Upper lobe of left lung (tissue), 6 donors: ENCODE data around the gene SLC5A1. TPM values are rescaled to one million over a fixed set of nuclear protein-coding genes. Genes with fewer than 3 reads are reported as not detected.

Experiments
- ATAC-seq, 2 donors: fragments of 200-7000 bp; cut with Tn5 transposase; one replicate each; pipeline ENCODE4 v1.9.1; 2022; ENCODE audit warnings: mild to moderate bottlenecking in 2 of 2, moderate library complexity in 2 of 2; ENCODE audit not compliant: low FRiP score in 2 of 2
- DNase-seq, 2 donors: peaks; one replicate each; pipeline ENCODE4 v3.0.0-alpha.2; 2019 to 2020
- H3K27ac ChIP-seq, 4 donors: fragments of 200-600 bp; sonication (generic); one replicate each; pipeline ENCODE4 v1.5.1; 2016 to 2019
- H3K27me3 ChIP-seq, 4 donors: fragments of 200-600 bp; sonication (generic); one replicate each; pipeline ENCODE4 v1.5.1; 2017 to 2019
- H3K36me3 ChIP-seq, 4 donors: fragments of 200-600 bp; sonication (generic); one replicate each; pipeline ENCODE4 v1.5.1; 2016 to 2019
- H3K4me1 ChIP-seq, 4 donors: fragments of 200-600 bp; sonication (generic); one replicate each; pipeline ENCODE4 v1.5.1; 2018 to 2019
- H3K4me3 ChIP-seq, 4 donors: fragments of 200-600 bp; sonication (generic); one replicate each; pipeline ENCODE4 v1.5.1; 2017 to 2019; ENCODE audit warnings: mild to moderate bottlenecking in 2 of 4, moderate library complexity in 1 of 4
- H3K9me3 ChIP-seq, 4 donors: fragments of 200-600 bp; sonication (generic); one replicate each; pipeline ENCODE4 v1.5.1; 2018 to 2019
- CTCF ChIP-seq, 6 experiments: fragments of 450-650 bp in 4 of 6; fragments of 200-600 bp in 2 of 6; sonication (generic) in 2 of 6; IDR thresholded peaks; one replicate each; pipeline ENCODE4 v1.5.1; 2016 to 2019; ENCODE audit warnings: antibody characterized with exemption in 6 of 6
- EP300 ChIP-seq, 4 donors: sonication (generic); formaldehyde crosslinking; IDR thresholded peaks; one replicate each; pipeline ENCODE4 v1.5.1; 2017; ENCODE audit warnings: antibody characterized with exemption in 4 of 4, control low read depth in 2 of 4
- POLR2A ChIP-seq, 4 donors: fragments of 450-650 bp; IDR thresholded peaks; one replicate each; pipeline ENCODE4 v1.5.1; 2016 to 2017; ENCODE audit warnings: antibody characterized with exemption in 4 of 4, mild to moderate bottlenecking in 2 of 4
- POLR2AphosphoS5 ChIP-seq, 2 donors: sonication (generic); formaldehyde crosslinking; IDR thresholded peaks; one replicate each; pipeline ENCODE4 v1.5.1; 2017; ENCODE audit warnings: antibody characterized with exemption in 2 of 2
- WGBS, 2 donors: methylation state at CpG; one replicate each; pipeline ENCODE4 v1.1.5; 2017 to 2018; 5-methylcytosine and 5-hydroxymethylcytosine counted together
- total RNA-seq, 6 donors: library from RNA; depleted of rRNA in 4 of 6; stranded (reverse); fragments of >200 nt in 4 of 6; gene quantifications; one replicate each; pipeline versions ENCODE4 v1.1.0 to v1.2.1, GENCODE V29; 2016 to 2021
- donor health status: DM: no; HTN: no; CAD: no; lungs with moderate emphysema.
- donor health status: DM: no; HTN: yes; CAD: no; lungs with severe emphysema.

Gene SLC5A1
- total RNA-seq, 6 donors from 2014 or later: 1.1 to 10.0 (median 2.0) TPM; not detected in 1

- Histone ChIP-seq H3K4me1 (no peaks in the 10 kb centered on the region), H3K9me3 (no peaks in the 10 kb centered on the region), H3K36me3 (no peaks in the 10 kb centered on the region), H3K27me3 (no peaks in the 10 kb centered on the region), H3K4me3 (no peak overlapping the region), H3K27ac (no peak overlapping the region)
- DNase-seq (peak in 1 of 2 donors; percentile 18), ATAC-seq (no peak)
- TF ChIP-seq CTCF (IDR thresholded peaks at IDR 0.05) (no peak), POLR2A (IDR thresholded peaks at IDR 0.05) (no peak), POLR2AphosphoS5 (IDR thresholded peaks at IDR 0.05) (no peak), EP300 (IDR thresholded peaks at IDR 0.05) (no peak)
- 62 to 72% methylated on average over 2 to 5 of the region's 5 CpGs for WGBS, 2 donors
Observed at GRCh38 chr22:32034275-32034674, 8.8 kb upstream of the SLC5A1 start.

- Histone ChIP-seq H3K9me3 (no peaks in the 10 kb centered on the region), H3K4me1 (no peaks in the 10 kb centered on the region), H3K27ac (no peak overlapping the region), H3K36me3 (no peaks in the 10 kb centered on the region), H3K4me3 (no peak overlapping the region), H3K27me3 (no peaks in the 10 kb centered on the region)
- no peak for DNase-seq
- ATAC-seq: no peak
- TF ChIP-seq EP300 (IDR thresholded peaks at IDR 0.05) (no peak), CTCF (IDR thresholded peaks at IDR 0.05) (no peak), POLR2A (IDR thresholded peaks at IDR 0.05) (no peak), POLR2AphosphoS5 (IDR thresholded peaks at IDR 0.05) (no peak)
- WGBS, 2 donors: 72 to 81% methylated on average over 6 of the region's 6 CpGs
Observed at GRCh38 chr22:32037236-32037635, 5.8 kb upstream of the SLC5A1 start.

DNA sequence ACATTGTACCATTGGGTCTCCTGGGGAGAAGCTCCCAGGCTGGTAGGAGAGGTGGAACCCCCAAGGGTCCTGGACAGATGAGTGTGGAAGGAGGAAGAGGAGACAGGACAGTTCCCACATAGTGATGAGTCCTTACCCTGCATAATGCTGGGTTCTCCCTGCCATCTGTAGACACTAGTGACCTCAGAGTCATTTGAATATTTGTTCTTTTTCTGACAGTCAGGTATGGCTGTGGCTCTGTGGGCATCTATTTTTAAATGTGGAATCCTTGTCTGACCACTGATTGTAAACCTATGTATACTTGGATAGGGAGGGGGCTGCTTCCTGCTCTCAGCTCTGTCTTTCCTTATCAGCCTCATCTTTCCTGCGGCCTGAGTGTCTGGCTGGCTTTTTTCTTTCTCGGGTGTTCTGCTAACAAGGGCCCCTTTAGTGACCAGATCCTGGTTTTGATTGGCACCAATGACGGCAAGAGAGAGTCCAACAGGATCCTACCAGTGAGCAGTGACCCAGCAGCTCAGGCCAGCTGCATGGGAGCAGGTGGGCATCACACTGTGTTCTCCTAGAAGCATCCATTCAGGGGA lies 2.6 kb upstream of the SLC5A1 start:
- Histone ChIP-seq H3K4me1 (peaks cover 0 to 5% (median 0%) of the 10 kb centered on the region in 4 donors), H3K27ac (no peak overlapping the region), H3K9me3 (no peaks in the 10 kb centered on the region), H3K27me3 (no peaks in the 10 kb centered on the region), H3K36me3 (no peaks in the 10 kb centered on the region), H3K4me3 (no peak overlapping the region)
- DNase-seq (no peak), ATAC-seq (no peak)
- 34 to 37% methylated on average over 3 of the region's 3 CpGs for WGBS, 2 donors
- no peak for TF ChIP-seq EP300 (IDR thresholded peaks at IDR 0.05)

- 38 to 55% methylated on average over 9 of the region's 9 CpGs for WGBS, 2 donors
- H3K4me1 ChIP-seq: peaks cover 0 to 5% (median 0%) of the 10 kb centered on the region in 4 donors
- H3K4me3 ChIP-seq: no peak overlapping the region
Observed at GRCh38 chr22:32043391-32043790, 330 bp downstream of the SLC5A1 start.

DNA sequence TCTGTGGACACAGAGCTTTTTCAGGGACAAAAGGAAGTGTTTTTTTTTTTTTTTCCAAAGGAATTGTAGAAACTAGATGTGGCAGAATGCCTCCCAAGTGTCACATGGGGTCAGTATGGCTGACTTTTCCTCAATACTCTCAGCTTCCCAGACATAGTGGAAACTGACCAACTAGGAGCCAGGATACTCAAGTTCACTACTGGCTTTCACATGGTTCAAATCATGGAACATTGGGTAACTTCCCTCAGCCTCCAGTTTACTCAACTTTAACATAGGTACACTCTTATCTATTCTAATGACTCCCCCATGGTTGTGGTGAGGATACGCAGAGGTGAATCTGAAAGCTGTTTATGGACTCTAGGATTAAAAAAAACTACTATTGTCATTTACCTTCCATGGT lies 1.4 kb downstream of the SLC5A1 start:
- WGBS, 2 donors: 94 to 100% methylated on average over 1 of the region's 1 CpG
- Histone ChIP-seq H3K4me1 (peaks cover 0 to 5% (median 0%) of the 10 kb centered on the region in 4 donors), H3K27me3 (no peaks in the 10 kb centered on the region), H3K36me3 (no peaks in the 10 kb centered on the region), H3K4me3 (no peak overlapping the region), H3K27ac (no peak overlapping the region), H3K9me3 (no peaks in the 10 kb centered on the region)
- TF ChIP-seq EP300 (IDR thresholded peaks at IDR 0.05) (no peak), CTCF (IDR thresholded peaks at IDR 0.05) (no peak), POLR2A (IDR thresholded peaks at IDR 0.05) (no peak), POLR2AphosphoS5 (IDR thresholded peaks at IDR 0.05) (no peak)
- ATAC-seq (no peak), DNase-seq (no peak)

More at GRCh38 chr22:32043391-32043790, 330 bp downstream of the SLC5A1 start:
- ATAC-seq: no peak
- Histone ChIP-seq H3K9me3 (no peaks in the 10 kb centered on the region), H3K27ac (no peak overlapping the region), H3K27me3 (no peaks in the 10 kb centered on the region), H3K36me3 (no peaks in the 10 kb centered on the region)
- DNase-seq: no peak
- TF ChIP-seq POLR2AphosphoS5 (IDR thresholded peaks at IDR 0.05) (no peak), EP300 (IDR thresholded peaks at IDR 0.05) (no peak), CTCF (IDR thresholded peaks at IDR 0.05) (no peak), POLR2A (IDR thresholded peaks at IDR 0.05) (no peak)
